Omental fat pad (tissue), 4 donors: ENCODE results near the gene RPL23. TPM values are rescaled to one million over a fixed set of nuclear protein-coding genes. Genes with fewer than 3 reads are reported as not detected.

ENCODE experiments used
- ATAC-seq: fragments of 150-250 bp; one replicate; pipeline ENCODE4 v1.9.1; 2016; ENCODE audit warnings: mild to moderate bottlenecking, moderate library complexity; ENCODE audit not compliant: low FRiP score
- DNase-seq: peaks from one replicate; pipeline ENCODE4 v3.0.0-alpha.2; 2019; ENCODE audit warnings: low spot score
- total RNA-seq, 4 donors: library from RNA; depleted of rRNA; stranded (reverse); fragments of >200 nt; gene quantifications; one replicate each; pipeline ENCODE4 v1.1.0, GENCODE V29; 2016
- TF ChIP-seq, protein P1 (sequence below), 3 donors: fragments of 450-650 bp; IDR thresholded peaks; one replicate each; pipeline ENCODE4 v1.5.1; 2016 to 2017; ENCODE audit warnings: antibody characterized with exemption in 3 of 3, mild to moderate bottlenecking in 3 of 3, moderate library complexity in 2 of 3

RPL23 gene
- total RNA-seq, 4 donors from 2014 or later: 1,566 to 2,133 (median 2,034) TPM

GRCh38 chr17:38891441-38891840 is 37.9 kb upstream of the RPL23 start:
- TF ChIP-seq, protein P1, sequence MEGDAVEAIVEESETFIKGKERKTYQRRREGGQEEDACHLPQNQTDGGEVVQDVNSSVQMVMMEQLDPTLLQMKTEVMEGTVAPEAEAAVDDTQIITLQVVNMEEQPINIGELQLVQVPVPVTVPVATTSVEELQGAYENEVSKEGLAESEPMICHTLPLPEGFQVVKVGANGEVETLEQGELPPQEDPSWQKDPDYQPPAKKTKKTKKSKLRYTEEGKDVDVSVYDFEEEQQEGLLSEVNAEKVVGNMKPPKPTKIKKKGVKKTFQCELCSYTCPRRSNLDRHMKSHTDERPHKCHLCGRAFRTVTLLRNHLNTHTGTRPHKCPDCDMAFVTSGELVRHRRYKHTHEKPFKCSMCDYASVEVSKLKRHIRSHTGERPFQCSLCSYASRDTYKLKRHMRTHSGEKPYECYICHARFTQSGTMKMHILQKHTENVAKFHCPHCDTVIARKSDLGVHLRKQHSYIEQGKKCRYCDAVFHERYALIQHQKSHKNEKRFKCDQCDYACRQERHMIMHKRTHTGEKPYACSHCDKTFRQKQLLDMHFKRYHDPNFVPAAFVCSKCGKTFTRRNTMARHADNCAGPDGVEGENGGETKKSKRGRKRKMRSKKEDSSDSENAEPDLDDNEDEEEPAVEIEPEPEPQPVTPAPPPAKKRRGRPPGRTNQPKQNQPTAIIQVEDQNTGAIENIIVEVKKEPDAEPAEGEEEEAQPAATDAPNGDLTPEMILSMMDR (IDR thresholded peaks at IDR 0.05): no peak
- no peak for DNase-seq
- no peak for ATAC-seq

DNA sequence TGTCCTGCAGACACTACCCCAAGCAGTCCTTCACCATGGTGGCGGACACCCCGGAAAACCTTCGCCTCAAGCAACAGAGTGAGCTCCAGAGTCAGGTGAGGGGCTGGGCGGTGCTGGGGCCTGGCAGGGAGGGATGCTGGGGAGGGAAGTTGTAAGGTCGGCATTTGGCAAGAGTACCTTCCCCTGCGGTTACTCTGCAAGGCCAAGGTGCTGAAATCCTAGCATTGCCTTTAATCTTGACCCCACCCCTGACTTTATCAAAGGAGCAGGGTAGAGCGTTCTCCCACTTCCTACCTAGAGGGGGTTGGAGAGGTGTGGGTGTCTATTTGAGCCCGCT is 36.9 kb upstream of the RPL23 start:
- no peak for DNase-seq
- TF ChIP-seq, protein P1 (IDR thresholded peaks at IDR 0.05): no peak
- no peak for ATAC-seq

DNA sequence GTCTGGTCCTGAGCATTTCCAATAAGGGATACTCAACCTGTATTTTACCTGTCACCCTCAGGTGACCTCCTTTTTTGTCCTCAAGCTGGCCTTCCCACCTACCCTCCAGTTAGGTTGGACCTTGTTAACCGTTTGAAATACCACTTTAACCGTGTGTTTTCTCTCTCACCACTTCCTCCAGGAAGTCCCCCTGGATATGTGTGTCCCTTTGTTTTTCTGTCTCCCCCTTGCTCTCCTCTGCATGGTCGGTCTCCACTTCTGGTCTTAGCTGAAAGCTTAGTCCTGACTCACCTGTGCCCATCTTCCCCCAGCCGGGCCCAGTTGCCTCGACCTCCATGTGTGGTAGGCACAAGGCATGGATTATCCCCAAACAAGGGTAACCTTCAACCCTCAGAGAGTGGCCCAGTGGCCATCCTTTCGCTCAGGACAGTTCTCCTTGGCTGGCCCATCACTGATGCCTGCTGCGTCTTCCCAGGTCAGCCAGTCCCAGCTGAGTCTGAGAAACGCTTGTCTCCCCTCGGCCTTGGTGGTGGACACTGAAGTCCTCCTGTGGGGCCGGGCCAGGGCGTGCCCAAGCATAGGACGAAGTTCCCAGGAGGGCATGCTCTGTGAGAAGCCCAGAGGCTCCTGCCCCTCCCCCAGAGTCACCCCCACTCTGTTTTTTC is 36.4 kb upstream of the RPL23 start:
- no peak for DNase-seq
- TF ChIP-seq, protein P1 (IDR thresholded peaks at IDR 0.05): no peak
- ATAC-seq: no peak

GRCh38 chr17:38888842-38889241 is 35.3 kb upstream of the RPL23 start:
- TF ChIP-seq, protein P1 (IDR thresholded peaks at IDR 0.05): no peak
- ATAC-seq (no peak), DNase-seq (no peak)

- TF ChIP-seq, protein P1 (IDR thresholded peaks at IDR 0.05): no peak
- DNase-seq (no peak), ATAC-seq (no peak)
Observed at GRCh38 chr17:38886643-38887010, 33.1 kb upstream of the RPL23 start.

GRCh38 chr17:38885728-38886642 is 32.5 kb upstream of the RPL23 start:
- DNase-seq (no peak), ATAC-seq (no peak)
- TF ChIP-seq, protein P1 (IDR thresholded peaks at IDR 0.05): no peak
